GM23338 (cell line): ENCODE results near the gene ZNF484. TPM values are rescaled to one million over a fixed set of nuclear protein-coding genes. Genes with fewer than 3 reads are reported as not detected.
A peak's percentile ranks its signal among the peaks of the same experiment; 100 is the strongest.

ENCODE experiments used
- ATAC-seq: fragments of 200-7000 bp; cut with Tn5 transposase; 3 replicates; pipeline ENCODE4 v1.9.1; 2020
- DNase-seq: peaks from one replicate; pipeline ENCODE4 v3.0.0-alpha.2; 2015; ENCODE audit warnings: low spot score
- H2AFZ ChIP-seq: fragments of 200-600 bp; sonication (generic); 2 replicates; pipeline ENCODE4 v1.8.0; 2016; ENCODE audit warnings: antibody characterized with exemption, mild to moderate bottlenecking, moderate library complexity
- H3F3A ChIP-seq: fragments of 200-600 bp; sonication (generic); replicated peaks from 2 replicates; pipeline ENCODE4 v1.8.0; 2017; ENCODE audit warnings: antibody characterized with exemption, mixed run types, low read depth
- H3K27ac ChIP-seq: fragments of 200-600 bp; sonication (generic); 2 replicates; pipeline ENCODE4 v1.6.1; 2016; ENCODE audit warnings: low read depth
- H3K27me3 ChIP-seq: fragments of 200-600 bp; sonication (generic); 2 replicates; pipeline ENCODE4 v1.8.0; 2016; ENCODE audit warnings: mild to moderate bottlenecking, mixed run types, moderate library complexity; ENCODE audit not compliant: insufficient read depth
- H3K36me3 ChIP-seq: fragments of 200-600 bp; sonication (generic); 2 replicates; pipeline ENCODE4 v1.8.0; 2016; ENCODE audit warnings: mild to moderate bottlenecking; ENCODE audit not compliant: insufficient read depth
- H3K4me1 ChIP-seq: fragments of 200-600 bp; sonication (generic); 2 replicates; pipeline ENCODE4 v1.8.0; 2016; ENCODE audit warnings: mild to moderate bottlenecking, moderate library complexity; ENCODE audit not compliant: insufficient read depth
- H3K4me2 ChIP-seq: fragments of 200-600 bp; sonication (generic); 2 replicates; pipeline ENCODE4 v1.7.1; 2017; ENCODE audit warnings: mixed run types
- H3K4me3 ChIP-seq: fragments of 200-600 bp; sonication (generic); 2 replicates; pipeline ENCODE4 v1.6.1; 2016; ENCODE audit warnings: mixed run types
- H3K79me2 ChIP-seq: fragments of 200-600 bp; sonication (generic); replicated peaks from 2 replicates; pipeline ENCODE4 v1.8.0; 2017; ENCODE audit warnings: mild to moderate bottlenecking; ENCODE audit not compliant: insufficient read depth
- H3K9me2 ChIP-seq: fragments of 200-600 bp; sonication (generic); 2 replicates; pipeline ENCODE4 v1.8.0; 2017; ENCODE audit not compliant: insufficient read depth
- H4K20me1 ChIP-seq: fragments of 200-600 bp; sonication (generic); replicated peaks from 2 replicates; pipeline ENCODE4 v1.8.0; 2017; ENCODE audit warnings: mild to moderate bottlenecking; ENCODE audit not compliant: insufficient read depth
- H3K27ac Mint-ChIP-seq: 2 replicates; pipeline ENCODE4 v1.8.0; 2020; ENCODE audit warnings: inconsistent platforms, mild to moderate bottlenecking, moderate library complexity, mixed read lengths
- H3K27me3 Mint-ChIP-seq: 3 replicates; pipeline ENCODE4 v1.8.0; 2022; ENCODE audit warnings: low read depth, mild to moderate bottlenecking, moderate library complexity, mixed read lengths, inconsistent platforms; ENCODE audit not compliant: insufficient read depth, poor library complexity
- H3K36me3 Mint-ChIP-seq: 3 replicates; pipeline ENCODE4 v1.8.0; 2021; ENCODE audit warnings: low read depth, mild to moderate bottlenecking, inconsistent platforms, moderate library complexity, mixed read lengths
- H3K4me1 Mint-ChIP-seq: 3 replicates; pipeline ENCODE4 v1.8.0; 2020; ENCODE audit warnings: mild to moderate bottlenecking, inconsistent platforms, mixed read lengths
- H3K4me3 Mint-ChIP-seq: 3 replicates; pipeline ENCODE4 v1.8.0; 2021; ENCODE audit warnings: moderate library complexity, mild to moderate bottlenecking, inconsistent platforms, mixed read lengths
- H3K9me3 Mint-ChIP-seq: 3 replicates; pipeline ENCODE4 v1.8.0; 2020; ENCODE audit warnings: moderate library complexity, mild to moderate bottlenecking, inconsistent platforms, mixed read lengths
- EZH2 ChIP-seq: fragments of 200-600 bp; sonication (generic); IDR thresholded peaks from one replicate; pipeline ENCODE4 v1.8.0; 2017; ENCODE audit warnings: antibody characterized with exemption, mild to moderate bottlenecking, low read depth; ENCODE audit not compliant: unreplicated experiment
- EZH2phosphoT487 ChIP-seq: fragments of 200-600 bp; sonication (generic); IDR thresholded peaks from one replicate; pipeline ENCODE4 v1.8.1; 2018; ENCODE audit warnings: antibody characterized with exemption; ENCODE audit not compliant: unreplicated experiment
- JUNB ChIP-seq: IDR thresholded peaks from one replicate; pipeline ENCODE4 v1.6.1; 2016; ENCODE audit warnings: antibody characterized with exemption; ENCODE audit not compliant: unreplicated experiment
- POLR2AphosphoS5 ChIP-seq: IDR thresholded peaks from 2 replicates; pipeline ENCODE4 v1.6.1; 2016; ENCODE audit warnings: antibody characterized with exemption, low read depth
- STAT1 ChIP-seq: IDR thresholded peaks from one replicate; pipeline ENCODE4 v1.6.1; 2016; ENCODE audit warnings: antibody characterized with exemption; ENCODE audit not compliant: unreplicated experiment
- ZNF114 ChIP-seq: fragments of 250-450 bp; sonication (Bioruptor Pico); IDR thresholded peaks from 2 replicates; pipeline ENCODE4 v1.5.0; 2020; ENCODE audit warnings: mild to moderate bottlenecking, moderate library complexity
- ZNF331 ChIP-seq: fragments of 250-450 bp; sonication (Bioruptor Pico); IDR thresholded peaks from 2 replicates; pipeline ENCODE4 v1.5.0; 2020; ENCODE audit warnings: low read depth, mild to moderate bottlenecking, moderate library complexity
- polyA plus RNA-seq: library from polyadenylated mRNA; unstranded; fragments of >200 nt; fragmentation: Nextera tagmentation; extraction: Ambion mirVana; gene quantifications from 2 replicates; pipeline ENCODE4 v1.2.1, GENCODE V29; 2016
- total RNA-seq: library from RNA; depleted of rRNA; stranded (reverse); fragments of >200 nt; shearing (Covaris generic); gene quantifications from 2 replicates; pipeline ENCODE4 v1.2.3, GENCODE V29; 2014
- TF ChIP-seq, protein P1 (sequence below): fragments of 250-450 bp; sonication (Bioruptor Pico); IDR thresholded peaks from 2 replicates; pipeline ENCODE4 v1.5.0; 2020; ENCODE audit warnings: mild to moderate bottlenecking, moderate library complexity
- TF ChIP-seq, protein P2 (sequence below), 2 experiments: fragments of 200-600 bp in 1 of 2; sonication (generic) in 1 of 2; conservative IDR thresholded peaks; 2 replicates each; pipeline versions ENCODE4 v1.5.1 to v1.6.1; 2016 to 2017; ENCODE audit warnings: antibody characterized with exemption in 2 of 2, low read depth in 2 of 2, mild to moderate bottlenecking in 2 of 2, moderate library complexity in 1 of 2
- TF ChIP-seq, protein P3 (sequence below): IDR thresholded peaks from 2 replicates; pipeline ENCODE4 v1.6.1; 2016; ENCODE audit warnings: antibody characterized with exemption
- TF ChIP-seq, protein P4 (sequence below): IDR thresholded peaks from one replicate; pipeline ENCODE4 v1.6.1; 2018; ENCODE audit warnings: antibody characterized with exemption; ENCODE audit not compliant: unreplicated experiment

Gene ZNF484
- total and polyA plus RNA-seq, 2 experiments from 2014 or later = 4.2 to 19.4 TPM

DNA sequence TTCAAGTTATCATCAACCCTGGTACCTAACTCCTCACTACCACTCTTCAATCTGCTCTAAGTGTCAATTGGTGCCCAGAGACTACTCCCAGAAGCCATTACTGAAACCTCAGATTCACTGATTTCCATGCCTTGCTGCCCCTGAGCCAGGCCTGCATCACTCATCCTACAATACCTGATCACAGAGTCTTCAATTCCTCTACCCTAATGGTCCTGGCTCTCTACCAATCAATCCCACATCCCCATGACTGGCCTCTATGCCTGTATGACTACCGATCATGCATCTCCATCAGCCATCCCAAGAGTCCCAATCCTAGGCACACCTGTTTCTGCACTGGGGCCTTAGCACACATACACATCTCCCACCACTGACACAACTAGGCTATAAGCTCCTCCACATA is 2.5 kb downstream of the ZNF484 start (continued):
- TF ChIP-seq, protein P1, sequence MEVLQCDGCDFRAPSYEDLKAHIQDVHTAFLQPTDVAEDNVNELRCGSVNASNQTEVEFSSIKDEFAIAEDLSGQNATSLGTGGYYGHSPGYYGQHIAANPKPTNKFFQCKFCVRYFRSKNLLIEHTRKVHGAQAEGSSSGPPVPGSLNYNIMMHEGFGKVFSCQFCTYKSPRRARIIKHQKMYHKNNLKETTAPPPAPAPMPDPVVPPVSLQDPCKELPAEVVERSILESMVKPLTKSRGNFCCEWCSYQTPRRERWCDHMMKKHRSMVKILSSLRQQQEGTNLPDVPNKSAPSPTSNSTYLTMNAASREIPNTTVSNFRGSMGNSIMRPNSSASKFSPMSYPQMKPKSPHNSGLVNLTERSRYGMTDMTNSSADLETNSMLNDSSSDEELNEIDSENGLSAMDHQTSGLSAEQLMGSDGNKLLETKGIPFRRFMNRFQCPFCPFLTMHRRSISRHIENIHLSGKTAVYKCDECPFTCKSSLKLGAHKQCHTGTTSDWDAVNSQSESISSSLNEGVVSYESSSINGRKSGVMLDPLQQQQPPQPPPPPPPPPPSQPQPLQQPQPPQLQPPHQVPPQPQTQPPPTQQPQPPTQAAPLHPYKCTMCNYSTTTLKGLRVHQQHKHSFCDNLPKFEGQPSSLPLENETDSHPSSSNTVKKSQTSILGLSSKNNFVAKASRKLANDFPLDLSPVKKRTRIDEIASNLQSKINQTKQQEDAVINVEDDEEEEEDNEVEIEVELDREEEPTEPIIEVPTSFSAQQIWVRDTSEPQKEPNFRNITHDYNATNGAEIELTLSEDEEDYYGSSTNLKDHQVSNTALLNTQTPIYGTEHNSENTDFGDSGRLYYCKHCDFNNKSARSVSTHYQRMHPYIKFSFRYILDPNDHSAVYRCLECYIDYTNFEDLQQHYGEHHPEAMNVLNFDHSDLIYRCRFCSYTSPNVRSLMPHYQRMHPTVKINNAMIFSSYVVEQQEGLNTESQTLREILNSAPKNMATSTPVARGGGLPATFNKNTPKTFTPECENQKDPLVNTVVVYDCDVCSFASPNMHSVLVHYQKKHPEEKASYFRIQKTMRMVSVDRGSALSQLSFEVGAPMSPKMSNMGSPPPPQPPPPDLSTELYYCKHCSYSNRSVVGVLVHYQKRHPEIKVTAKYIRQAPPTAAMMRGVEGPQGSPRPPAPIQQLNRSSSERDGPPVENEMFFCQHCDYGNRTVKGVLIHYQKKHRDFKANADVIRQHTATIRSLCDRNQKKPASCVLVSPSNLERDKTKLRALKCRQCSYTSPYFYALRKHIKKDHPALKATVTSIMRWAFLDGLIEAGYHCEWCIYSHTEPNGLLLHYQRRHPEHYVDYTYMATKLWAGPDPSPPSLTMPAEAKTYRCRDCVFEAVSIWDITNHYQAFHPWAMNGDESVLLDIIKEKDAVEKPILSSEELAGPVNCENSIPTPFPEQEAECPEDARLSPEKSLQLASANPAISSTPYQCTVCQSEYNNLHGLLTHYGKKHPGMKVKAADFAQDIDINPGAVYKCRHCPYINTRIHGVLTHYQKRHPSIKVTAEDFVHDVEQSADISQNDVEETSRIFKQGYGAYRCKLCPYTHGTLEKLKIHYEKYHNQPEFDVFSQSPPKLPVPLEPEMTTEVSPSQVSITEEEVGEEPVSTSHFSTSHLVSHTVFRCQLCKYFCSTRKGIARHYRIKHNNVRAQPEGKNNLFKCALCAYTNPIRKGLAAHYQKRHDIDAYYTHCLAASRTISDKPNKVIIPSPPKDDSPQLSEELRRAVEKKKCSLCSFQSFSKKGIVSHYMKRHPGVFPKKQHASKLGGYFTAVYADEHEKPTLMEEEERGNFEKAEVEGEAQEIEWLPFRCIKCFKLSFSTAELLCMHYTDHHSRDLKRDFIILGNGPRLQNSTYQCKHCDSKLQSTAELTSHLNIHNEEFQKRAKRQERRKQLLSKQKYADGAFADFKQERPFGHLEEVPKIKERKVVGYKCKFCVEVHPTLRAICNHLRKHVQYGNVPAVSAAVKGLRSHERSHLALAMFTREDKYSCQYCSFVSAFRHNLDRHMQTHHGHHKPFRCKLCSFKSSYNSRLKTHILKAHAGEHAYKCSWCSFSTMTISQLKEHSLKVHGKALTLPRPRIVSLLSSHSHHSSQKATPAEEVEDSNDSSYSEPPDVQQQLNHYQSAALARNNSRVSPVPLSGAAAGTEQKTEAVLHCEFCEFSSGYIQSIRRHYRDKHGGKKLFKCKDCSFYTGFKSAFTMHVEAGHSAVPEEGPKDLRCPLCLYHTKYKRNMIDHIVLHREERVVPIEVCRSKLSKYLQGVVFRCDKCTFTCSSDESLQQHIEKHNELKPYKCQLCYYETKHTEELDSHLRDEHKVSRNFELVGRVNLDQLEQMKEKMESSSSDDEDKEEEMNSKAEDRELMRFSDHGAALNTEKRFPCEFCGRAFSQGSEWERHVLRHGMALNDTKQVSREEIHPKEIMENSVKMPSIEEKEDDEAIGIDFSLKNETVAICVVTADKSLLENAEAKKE = no peak
- TF ChIP-seq JUNB = no peak
- TF ChIP-seq, protein P2, sequence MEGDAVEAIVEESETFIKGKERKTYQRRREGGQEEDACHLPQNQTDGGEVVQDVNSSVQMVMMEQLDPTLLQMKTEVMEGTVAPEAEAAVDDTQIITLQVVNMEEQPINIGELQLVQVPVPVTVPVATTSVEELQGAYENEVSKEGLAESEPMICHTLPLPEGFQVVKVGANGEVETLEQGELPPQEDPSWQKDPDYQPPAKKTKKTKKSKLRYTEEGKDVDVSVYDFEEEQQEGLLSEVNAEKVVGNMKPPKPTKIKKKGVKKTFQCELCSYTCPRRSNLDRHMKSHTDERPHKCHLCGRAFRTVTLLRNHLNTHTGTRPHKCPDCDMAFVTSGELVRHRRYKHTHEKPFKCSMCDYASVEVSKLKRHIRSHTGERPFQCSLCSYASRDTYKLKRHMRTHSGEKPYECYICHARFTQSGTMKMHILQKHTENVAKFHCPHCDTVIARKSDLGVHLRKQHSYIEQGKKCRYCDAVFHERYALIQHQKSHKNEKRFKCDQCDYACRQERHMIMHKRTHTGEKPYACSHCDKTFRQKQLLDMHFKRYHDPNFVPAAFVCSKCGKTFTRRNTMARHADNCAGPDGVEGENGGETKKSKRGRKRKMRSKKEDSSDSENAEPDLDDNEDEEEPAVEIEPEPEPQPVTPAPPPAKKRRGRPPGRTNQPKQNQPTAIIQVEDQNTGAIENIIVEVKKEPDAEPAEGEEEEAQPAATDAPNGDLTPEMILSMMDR (conservative IDR thresholded peaks at IDR 0.05; ENCODE audit: low read depth in 2 of 2) = no peak
- TF ChIP-seq, protein P3, sequence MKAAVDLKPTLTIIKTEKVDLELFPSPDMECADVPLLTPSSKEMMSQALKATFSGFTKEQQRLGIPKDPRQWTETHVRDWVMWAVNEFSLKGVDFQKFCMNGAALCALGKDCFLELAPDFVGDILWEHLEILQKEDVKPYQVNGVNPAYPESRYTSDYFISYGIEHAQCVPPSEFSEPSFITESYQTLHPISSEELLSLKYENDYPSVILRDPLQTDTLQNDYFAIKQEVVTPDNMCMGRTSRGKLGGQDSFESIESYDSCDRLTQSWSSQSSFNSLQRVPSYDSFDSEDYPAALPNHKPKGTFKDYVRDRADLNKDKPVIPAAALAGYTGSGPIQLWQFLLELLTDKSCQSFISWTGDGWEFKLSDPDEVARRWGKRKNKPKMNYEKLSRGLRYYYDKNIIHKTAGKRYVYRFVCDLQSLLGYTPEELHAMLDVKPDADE = no peak
- TF ChIP-seq ZNF331 = no peak

DNA sequence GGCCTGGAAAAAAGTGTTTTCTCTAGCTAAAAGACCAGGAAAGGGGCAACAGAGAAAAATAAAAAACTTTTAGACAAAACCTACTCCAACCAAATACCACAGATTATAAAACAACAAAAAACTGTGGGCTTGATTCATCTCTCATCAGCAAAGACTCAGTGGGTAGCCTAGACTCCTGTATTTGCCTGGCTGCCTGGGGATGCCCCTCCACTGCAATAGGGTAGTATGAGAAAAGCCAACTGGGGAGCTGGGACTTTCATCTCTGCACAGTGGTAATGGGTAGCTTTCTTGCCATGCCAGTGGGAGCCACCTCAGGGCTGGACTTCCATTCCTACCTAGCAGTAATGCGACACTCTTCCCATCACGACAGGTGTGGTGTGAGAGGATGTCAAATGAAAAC is 7.5 kb downstream of the ZNF484 start:
- no peak overlapping the region for H3K27ac ChIP-seq
- H4K20me1 ChIP-seq = peaks cover 14% of the 10 kb centered on the region
- Mint-ChIP-seq H3K27me3 (no peaks in the 10 kb centered on the region), H3K27ac (no peak overlapping the region), H3K4me1 (peaks cover 34% of the 10 kb centered on the region), H3K36me3 (peaks cover 22% of the 10 kb centered on the region), H3K9me3 (no peaks in the 10 kb centered on the region), H3K4me3 (no peak overlapping the region)
- no peak overlapping the region for H3K4me2 ChIP-seq
- ATAC-seq (peak; percentile 29; the same call in 1 of the 3 replicates), DNase-seq (no peak)
- no peaks in the 10 kb centered on the region for H3K9me2 ChIP-seq
- H3K27me3 ChIP-seq = no peaks in the 10 kb centered on the region
- no peaks in the 10 kb centered on the region for H3K36me3 ChIP-seq
- no peak overlapping the region for H3K4me3 ChIP-seq
- peaks cover 79% of the 10 kb centered on the region for H3K79me2 ChIP-seq
- H2AFZ ChIP-seq = no peak overlapping the region
- H3K4me1 ChIP-seq = peaks cover 28% of the 10 kb centered on the region
- no peaks in the 10 kb centered on the region for H3F3A ChIP-seq
- TF ChIP-seq EZH2phosphoT487 (no peak), ZNF331 (no peak), POLR2AphosphoS5 (no peak), JUNB (no peak), ZNF114 (CRISPR knock-in tag) (no peak), EZH2 (no peak), STAT1 (no peak)
- TF ChIP-seq, protein P4, sequence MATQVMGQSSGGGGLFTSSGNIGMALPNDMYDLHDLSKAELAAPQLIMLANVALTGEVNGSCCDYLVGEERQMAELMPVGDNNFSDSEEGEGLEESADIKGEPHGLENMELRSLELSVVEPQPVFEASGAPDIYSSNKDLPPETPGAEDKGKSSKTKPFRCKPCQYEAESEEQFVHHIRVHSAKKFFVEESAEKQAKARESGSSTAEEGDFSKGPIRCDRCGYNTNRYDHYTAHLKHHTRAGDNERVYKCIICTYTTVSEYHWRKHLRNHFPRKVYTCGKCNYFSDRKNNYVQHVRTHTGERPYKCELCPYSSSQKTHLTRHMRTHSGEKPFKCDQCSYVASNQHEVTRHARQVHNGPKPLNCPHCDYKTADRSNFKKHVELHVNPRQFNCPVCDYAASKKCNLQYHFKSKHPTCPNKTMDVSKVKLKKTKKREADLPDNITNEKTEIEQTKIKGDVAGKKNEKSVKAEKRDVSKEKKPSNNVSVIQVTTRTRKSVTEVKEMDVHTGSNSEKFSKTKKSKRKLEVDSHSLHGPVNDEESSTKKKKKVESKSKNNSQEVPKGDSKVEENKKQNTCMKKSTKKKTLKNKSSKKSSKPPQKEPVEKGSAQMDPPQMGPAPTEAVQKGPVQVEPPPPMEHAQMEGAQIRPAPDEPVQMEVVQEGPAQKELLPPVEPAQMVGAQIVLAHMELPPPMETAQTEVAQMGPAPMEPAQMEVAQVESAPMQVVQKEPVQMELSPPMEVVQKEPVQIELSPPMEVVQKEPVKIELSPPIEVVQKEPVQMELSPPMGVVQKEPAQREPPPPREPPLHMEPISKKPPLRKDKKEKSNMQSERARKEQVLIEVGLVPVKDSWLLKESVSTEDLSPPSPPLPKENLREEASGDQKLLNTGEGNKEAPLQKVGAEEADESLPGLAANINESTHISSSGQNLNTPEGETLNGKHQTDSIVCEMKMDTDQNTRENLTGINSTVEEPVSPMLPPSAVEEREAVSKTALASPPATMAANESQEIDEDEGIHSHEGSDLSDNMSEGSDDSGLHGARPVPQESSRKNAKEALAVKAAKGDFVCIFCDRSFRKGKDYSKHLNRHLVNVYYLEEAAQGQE = no peak
- TF ChIP-seq, protein P3 = no peak
